H1 (cell line): Measurements from ENCODE around the gene ANKS1B.

Experiments
- BCL11A ChIP-seq, 2 experiments: IDR thresholded peaks; one replicate each; pipeline ENCODE4 v1.6.1; 2011; ENCODE audit warnings: low read depth in 2 of 2, low read length in 2 of 2, mild to moderate bottlenecking in 2 of 2
- CHD2 ChIP-seq: IDR thresholded peaks from 2 replicates; pipeline ENCODE4 v1.6.1; 2012; ENCODE audit warnings: low read length, improper control_type of control experiment
- CREB1 ChIP-seq: IDR thresholded peaks from 2 replicates; pipeline ENCODE4 v1.6.1; 2012; ENCODE audit warnings: inconsistent platforms
- CTCF ChIP-seq, 3 experiments: IDR thresholded peaks; 1 replicate in 2 of 3; 2 replicates in 1 of 3; pipeline versions ENCODE4 v1.5.1 to v1.6.1; 2011; ENCODE audit warnings: low read length in 3 of 3, mild to moderate bottlenecking in 3 of 3, inconsistent platforms in 2 of 3, low read depth in 1 of 3, moderate library complexity in 1 of 3; ENCODE audit not compliant: insufficient read depth in 1 of 3; ENCODE audit errors: control extremely low read depth in 1 of 3
- EGR1 ChIP-seq: IDR thresholded peaks from 2 replicates; pipeline ENCODE4 v1.6.1; 2011; ENCODE audit warnings: low read depth, low read length, borderline replicate concordance
- EP300 ChIP-seq, 2 experiments: IDR thresholded peaks; 1 replicate in 1 of 2; 2 replicates in 1 of 2; pipeline ENCODE4 v1.6.1; 2011 to 2012; ENCODE audit warnings: low read depth in 2 of 2, low read length in 2 of 2, mild to moderate bottlenecking in 2 of 2, borderline replicate concordance in 1 of 2, inconsistent platforms in 1 of 2, moderate library complexity in 1 of 2
- EZH2 ChIP-seq: fragments of 200-600 bp; sonication (generic); IDR thresholded peaks from 2 replicates; pipeline ENCODE4 v1.7.1; 2012; ENCODE audit warnings: low read depth, mild to moderate bottlenecking, moderate library complexity, low read length, inconsistent platforms; ENCODE audit not compliant: severe bottlenecking
- NANOG ChIP-seq: IDR thresholded peaks from 2 replicates; pipeline ENCODE4 v1.6.1; 2011; ENCODE audit warnings: low read length, low read depth, mild to moderate bottlenecking, inconsistent platforms; ENCODE audit not compliant: insufficient read depth, poor library complexity, severe bottlenecking
- POLR2AphosphoS5 ChIP-seq: IDR thresholded peaks from 2 replicates; pipeline ENCODE4 v1.6.1; 2011; ENCODE audit warnings: low read depth, low read length
- SUZ12 ChIP-seq: fragments of 200-600 bp; sonication (generic); IDR thresholded peaks from 2 replicates; pipeline ENCODE4 v1.6.1; 2012; ENCODE audit warnings: mild to moderate bottlenecking, inconsistent platforms, low read length, moderate library complexity, mixed read lengths
- YY1 ChIP-seq: IDR thresholded peaks from 2 replicates; pipeline ENCODE4 v1.6.1; 2011; ENCODE audit warnings: low read depth, mild to moderate bottlenecking, low read length

DNA sequence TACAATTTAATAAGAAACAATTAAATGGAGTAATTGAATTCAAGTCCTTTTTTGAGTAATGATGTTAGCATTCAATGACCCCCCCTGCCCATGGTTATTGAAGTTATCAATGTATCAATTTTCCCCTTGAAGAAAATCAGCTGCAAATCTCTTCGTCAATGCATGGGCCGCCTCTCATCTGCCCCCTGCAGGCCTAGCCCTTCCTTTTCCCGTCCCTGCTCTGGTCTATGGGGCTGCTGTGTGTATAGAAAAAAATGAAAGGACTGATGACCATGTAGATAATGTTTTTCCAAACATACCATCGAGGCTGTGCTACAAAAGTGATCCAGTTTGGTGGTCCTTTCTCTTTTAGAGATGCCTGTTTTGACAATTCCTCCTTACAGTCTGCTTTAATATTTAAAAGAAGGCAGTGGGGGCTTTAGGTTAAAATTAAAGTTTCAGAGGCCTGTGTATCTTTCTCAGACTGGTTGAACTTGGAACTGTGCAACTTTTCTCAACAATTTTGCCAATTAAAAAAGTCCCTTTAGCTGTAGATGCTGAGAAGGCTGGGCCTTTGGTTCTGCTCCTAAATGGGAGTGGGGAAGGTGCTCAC is 1241.3 kb downstream of the ANKS1B start:
- TF ChIP-seq CTCF (IDR thresholded peaks at IDR 0.05; ENCODE audit: control extremely low read depth in 1 of 3, insufficient read depth in 1 of 3, low read depth in 1 of 3, low read length in 3 of 3), result peak; percentile 63 to 85 (median 74)
- no peak for TF ChIP-seq YY1
- TF ChIP-seq CREB1, result no peak
- no peak for TF ChIP-seq EZH2
- no peak for TF ChIP-seq CHD2
- no peak for TF ChIP-seq BCL11A (IDR thresholded peaks at IDR 0.05; ENCODE audit: low read depth in 2 of 2, low read length in 2 of 2)
- TF ChIP-seq EGR1, result no peak
- no peak for TF ChIP-seq EP300 (IDR thresholded peaks at IDR 0.05; ENCODE audit: borderline replicate concordance in 1 of 2, low read depth in 2 of 2, low read length in 2 of 2)
- TF ChIP-seq NANOG, result no peak
- TF ChIP-seq POLR2AphosphoS5, result no peak
- no peak for TF ChIP-seq SUZ12
